Trophoblast cell (in vitro differentiated cells and primary cell): ENCODE data around the gene TNN.

Source experiments
- DNase-seq, 2 donors: peaks; one replicate each; pipeline ENCODE4 v3.0.0-alpha.2; 2016
- H2AFZ ChIP-seq: 2 replicates; pipeline ENCODE4 v1.6.1; 2013; ENCODE audit warnings: low read length, moderate library complexity, mild to moderate bottlenecking; ENCODE audit not compliant: insufficient read depth, poor library complexity
- H2AK5ac ChIP-seq: 2 replicates; pipeline ENCODE4 v1.6.1; 2013; ENCODE audit warnings: mild to moderate bottlenecking, low read length
- H2BK120ac ChIP-seq: 2 replicates; pipeline ENCODE4 v1.6.1; 2013; ENCODE audit warnings: low read length, mild to moderate bottlenecking, moderate library complexity; ENCODE audit not compliant: insufficient read depth, poor library complexity
- H2BK12ac ChIP-seq: 2 replicates; pipeline ENCODE4 v1.6.1; 2013; ENCODE audit warnings: mild to moderate bottlenecking, low read length, moderate library complexity
- H2BK5ac ChIP-seq: 2 replicates; pipeline ENCODE4 v1.6.1; 2013; ENCODE audit warnings: low read length, low read depth, moderate library complexity, mild to moderate bottlenecking; ENCODE audit not compliant: poor library complexity
- H3K14ac ChIP-seq: 2 replicates; pipeline ENCODE4 v1.6.1; 2013; ENCODE audit warnings: mild to moderate bottlenecking, low read length
- H3K18ac ChIP-seq: 2 replicates; pipeline ENCODE4 v1.6.1; 2013; ENCODE audit warnings: mild to moderate bottlenecking, low read length
- H3K23ac ChIP-seq: 2 replicates; pipeline ENCODE4 v1.6.1; 2013; ENCODE audit warnings: low read length
- H3K27ac ChIP-seq: 2 replicates; pipeline ENCODE4 v1.5.1; 2013; ENCODE audit warnings: low read depth, mild to moderate bottlenecking, inconsistent platforms, low read length, moderate library complexity
- H3K27me3 ChIP-seq: 2 replicates; pipeline ENCODE4 v1.6.1; 2013; ENCODE audit warnings: inconsistent platforms, mild to moderate bottlenecking, low read length, moderate library complexity; ENCODE audit not compliant: insufficient read depth
- H3K36me3 ChIP-seq, 2 experiments: 1 replicate in 1 of 2; 2 replicates in 1 of 2; pipeline ENCODE4 v1.6.1; 2013; ENCODE audit warnings: low read length in 2 of 2, mild to moderate bottlenecking in 2 of 2, moderate library complexity in 1 of 2; ENCODE audit not compliant: insufficient read depth in 2 of 2, control insufficient read depth in 1 of 2
- H3K4ac ChIP-seq: 2 replicates; pipeline ENCODE4 v1.6.1; 2013; ENCODE audit warnings: low read depth, mild to moderate bottlenecking, low read length, moderate library complexity
- H3K4me1 ChIP-seq, 2 experiments: 1 replicate in 1 of 2; 2 replicates in 1 of 2; pipeline ENCODE4 v1.6.1; 2013; ENCODE audit warnings: low read length in 2 of 2, mild to moderate bottlenecking in 2 of 2, moderate library complexity in 1 of 2; ENCODE audit not compliant: insufficient read depth in 2 of 2, control insufficient read depth in 1 of 2
- H3K4me2 ChIP-seq: 2 replicates; pipeline ENCODE4 v1.6.1; 2013; ENCODE audit warnings: inconsistent platforms, mild to moderate bottlenecking, low read length, moderate library complexity
- H3K4me3 ChIP-seq: 2 replicates; pipeline ENCODE4 v1.5.1; 2013; ENCODE audit warnings: mild to moderate bottlenecking, low read depth, low read length, inconsistent platforms
- H3K79me1 ChIP-seq: one replicate; pipeline ENCODE4 v1.6.1; 2013; ENCODE audit warnings: low read length
- H3K79me2 ChIP-seq: 2 replicates; pipeline ENCODE4 v1.6.1; 2013; ENCODE audit warnings: low read length, mild to moderate bottlenecking; ENCODE audit not compliant: control insufficient read depth, insufficient read depth, poor library complexity
- H3K9ac ChIP-seq: 2 replicates; pipeline ENCODE4 v1.6.1; 2013; ENCODE audit warnings: mild to moderate bottlenecking, low read length
- H3K9me3 ChIP-seq: 2 replicates; pipeline ENCODE4 v1.6.1; 2013; ENCODE audit warnings: low read depth, mild to moderate bottlenecking, control low read depth, inconsistent platforms, low read length; ENCODE audit not compliant: insufficient read depth
- H4K12ac ChIP-seq: 2 replicates; pipeline ENCODE4 v1.6.1; 2013; ENCODE audit warnings: low read depth, mild to moderate bottlenecking, low read length, moderate library complexity
- H4K8ac ChIP-seq: 2 replicates; pipeline ENCODE4 v1.6.1; 2013; ENCODE audit warnings: low read depth, mild to moderate bottlenecking, low read length, moderate library complexity
- H4K91ac ChIP-seq: one replicate; pipeline ENCODE4 v1.6.1; 2013; ENCODE audit warnings: low read depth, mild to moderate bottlenecking, low read length, moderate library complexity
- WGBS: extraction: QIAGEN DNeasy Blood & Tissue Kit; methylation state at CpG from one replicate; pipeline ENCODE4 v1.1.7; 2013; ENCODE audit warnings: missing lambda C conversion rate; ENCODE audit not compliant: insufficient read length, insufficient coverage; ENCODE audit errors: extremely low coverage; 5-methylcytosine and 5-hydroxymethylcytosine counted together

TNN gene

DNA sequence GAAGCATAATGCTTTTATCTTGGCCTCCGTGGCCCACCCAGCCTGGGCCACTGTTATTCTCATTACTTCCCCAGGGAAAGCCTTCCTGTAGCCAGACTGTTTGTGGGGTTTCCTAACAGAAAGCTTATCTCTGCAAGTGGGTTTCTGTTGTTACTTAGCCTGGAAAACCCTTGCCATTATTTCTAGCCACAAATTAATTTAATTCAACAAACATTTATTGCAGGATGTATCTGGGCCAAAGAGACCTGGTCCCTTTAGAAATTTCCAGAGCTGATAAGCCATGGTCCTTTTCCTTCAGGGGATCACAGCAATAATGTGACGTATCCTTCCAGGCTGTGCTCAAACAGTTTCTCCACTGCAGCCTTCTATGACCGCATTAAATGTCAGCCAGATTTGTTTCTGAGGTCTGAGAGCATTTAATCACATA is 20.9 kb downstream of the TNN start:
- H3K14ac ChIP-seq, result no peak overlapping the region
- WGBS, result no CpG with 5 or more reads among the region's 3 CpGs

DNA sequence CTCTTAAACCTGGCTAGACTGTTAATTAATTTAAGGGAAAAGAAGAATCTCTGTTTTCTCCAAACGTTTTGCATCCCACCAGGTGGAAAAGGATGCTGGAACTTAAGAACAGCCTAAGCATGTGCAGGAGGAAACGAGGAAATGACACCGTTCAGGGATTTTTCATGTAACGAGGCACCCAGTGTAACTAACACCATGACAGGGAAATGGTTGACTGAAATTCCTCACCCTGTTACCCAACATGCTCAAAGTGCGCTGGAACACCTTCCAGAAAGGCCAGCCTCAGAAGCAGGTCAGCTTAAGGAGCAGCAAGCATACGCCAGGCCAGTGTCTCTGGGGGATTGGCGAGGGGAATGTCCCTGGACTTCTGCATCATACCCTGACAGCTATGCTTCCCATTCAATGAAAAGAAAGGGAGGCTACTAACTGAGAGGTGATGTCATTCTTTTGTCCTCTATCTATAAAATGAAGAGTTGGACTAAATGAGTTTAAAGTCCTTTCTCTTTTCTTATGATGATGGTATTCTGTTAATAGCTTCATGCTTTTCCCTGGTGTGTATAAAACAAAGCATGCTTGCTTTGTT is 21.6 kb downstream of the TNN start:
- no peak overlapping the region for H2BK5ac ChIP-seq
- WGBS, result no CpG with 5 or more reads among the region's 7 CpGs

More for the DNA sequence above, 20.9 kb downstream of the TNN start:
- no peaks in the 10 kb centered on the region for H3K79me2 ChIP-seq
- H3K9ac ChIP-seq, result no peak overlapping the region
- H3K4me2 ChIP-seq, result no peak overlapping the region
- no peak overlapping the region for H4K91ac ChIP-seq
- no peak for DNase-seq
- H2BK5ac ChIP-seq, result no peak overlapping the region
- H4K12ac ChIP-seq, result no peak overlapping the region
- H3K4me1 ChIP-seq, result no peaks in the 10 kb centered on the region
- H3K27me3 ChIP-seq, result no peaks in the 10 kb centered on the region
- H3K79me1 ChIP-seq, result no peaks in the 10 kb centered on the region
- no peak overlapping the region for H2BK120ac ChIP-seq
- no peaks in the 10 kb centered on the region for H3K9me3 ChIP-seq
- H3K18ac ChIP-seq, result no peak overlapping the region
- no peak overlapping the region for H3K23ac ChIP-seq
- no peak overlapping the region for H4K8ac ChIP-seq
- H2AFZ ChIP-seq, result no peak overlapping the region
- H3K4me3 ChIP-seq, result no peak overlapping the region
- no peak overlapping the region for H3K4ac ChIP-seq
- no peak overlapping the region for H2AK5ac ChIP-seq
- no peaks in the 10 kb centered on the region for H3K36me3 ChIP-seq
- no peak overlapping the region for H2BK12ac ChIP-seq
- no peak overlapping the region for H3K27ac ChIP-seq

DNA sequence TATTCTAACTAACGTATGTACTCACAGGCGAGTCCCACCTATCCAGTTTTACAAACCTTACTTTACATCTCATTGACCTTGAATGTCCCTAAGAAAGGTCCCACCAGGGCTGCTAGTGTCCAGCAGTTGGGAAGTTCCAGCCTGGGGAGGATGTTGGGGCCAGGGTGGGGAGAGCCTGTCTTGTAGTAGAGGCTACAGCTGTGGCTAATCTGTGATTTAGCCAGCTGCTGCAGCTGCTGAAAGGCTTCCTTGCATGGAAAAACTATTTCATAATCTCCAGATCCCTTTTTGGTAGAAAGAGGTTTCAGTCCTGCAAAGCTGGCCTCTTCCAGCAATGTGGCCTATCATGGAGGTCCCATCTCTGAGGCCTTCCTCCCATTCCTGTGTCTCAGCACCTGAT is 23.1 kb downstream of the TNN start:
- Histone ChIP-seq H3K23ac (no peak overlapping the region), H3K4me3 (no peak overlapping the region), H3K27me3 (no peaks in the 10 kb centered on the region), H3K36me3 (no peaks in the 10 kb centered on the region), H3K4ac (no peak overlapping the region), H3K79me2 (no peaks in the 10 kb centered on the region), H3K4me2 (no peak overlapping the region), H4K8ac (no peak overlapping the region), H3K79me1 (no peaks in the 10 kb centered on the region), H3K27ac (no peak overlapping the region), H2BK120ac (no peak overlapping the region), H2BK12ac (no peak overlapping the region), H4K91ac (no peak overlapping the region), H3K4me1 (peaks cover 0 to under 1% of the 10 kb centered on the region in 2 experiments), H2AFZ (no peak overlapping the region), H3K9ac (no peak overlapping the region), H3K14ac (no peak overlapping the region), H3K18ac (no peak overlapping the region), H4K12ac (no peak overlapping the region), H2BK5ac (no peak overlapping the region), H3K9me3 (no peaks in the 10 kb centered on the region), H2AK5ac (no peak overlapping the region)
- no CpG with 5 or more reads among the region's 2 CpGs for WGBS
- DNase-seq, result no peak

More for the DNA sequence above, 21.6 kb downstream of the TNN start:
- Histone ChIP-seq H3K9me3 (no peaks in the 10 kb centered on the region), H2BK12ac (no peak overlapping the region), H3K79me1 (no peaks in the 10 kb centered on the region), H3K79me2 (no peaks in the 10 kb centered on the region), H3K4me1 (no peaks in the 10 kb centered on the region), H3K27me3 (no peaks in the 10 kb centered on the region), H3K14ac (no peak overlapping the region), H4K12ac (no peak overlapping the region), H3K4me2 (no peak overlapping the region), H2BK120ac (no peak overlapping the region), H3K18ac (no peak overlapping the region), H2AFZ (no peak overlapping the region), H3K4me3 (no peak overlapping the region), H3K27ac (no peak overlapping the region), H3K9ac (no peak overlapping the region), H3K4ac (no peak overlapping the region), H4K91ac (no peak overlapping the region), H3K36me3 (no peaks in the 10 kb centered on the region), H4K8ac (no peak overlapping the region), H3K23ac (no peak overlapping the region), H2AK5ac (no peak overlapping the region)
- DNase-seq, result no peak

DNA sequence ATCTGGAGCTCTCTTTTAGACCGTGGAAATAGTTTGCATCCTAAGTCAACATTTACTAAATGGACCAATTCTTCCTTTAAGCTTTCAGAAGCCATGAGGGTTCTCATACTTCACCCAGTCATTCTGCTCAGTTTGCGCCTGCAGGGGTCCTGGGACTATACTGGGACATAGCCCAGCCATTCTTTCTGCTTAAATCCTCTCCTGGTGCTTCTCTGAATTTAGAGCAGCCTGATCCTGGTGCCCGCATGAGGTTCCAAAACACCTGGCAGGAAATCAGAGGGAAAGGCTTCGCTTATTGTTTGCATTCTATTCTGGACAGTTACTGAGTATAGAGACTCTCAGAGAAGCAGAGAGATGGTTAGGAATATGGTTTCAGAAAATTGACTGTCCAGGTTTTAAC is 27.0 kb downstream of the TNN start:
- Histone ChIP-seq H3K4ac (no peak overlapping the region), H4K8ac (no peak overlapping the region), H3K4me3 (no peak overlapping the region), H3K36me3 (no peaks in the 10 kb centered on the region), H3K79me1 (no peaks in the 10 kb centered on the region), H2AK5ac (no peak overlapping the region), H3K27me3 (no peaks in the 10 kb centered on the region), H2BK5ac (no peak overlapping the region), H3K14ac (no peak overlapping the region), H3K79me2 (no peaks in the 10 kb centered on the region), H4K12ac (no peak overlapping the region), H2BK12ac (no peak overlapping the region), H3K4me2 (no peak overlapping the region), H3K27ac (no peak overlapping the region), H2BK120ac (no peak overlapping the region), H4K91ac (no peak overlapping the region), H3K9ac (no peak overlapping the region), H3K23ac (no peak overlapping the region), H3K9me3 (no peaks in the 10 kb centered on the region), H3K4me1 (peaks cover 4 to 6% of the 10 kb centered on the region in 2 experiments), H2AFZ (no peak overlapping the region), H3K18ac (no peak overlapping the region)
- WGBS, result no CpG with 5 or more reads among the region's 4 CpGs
- DNase-seq, result peak; percentile 90 to 95
